Astrocyte (in vitro differentiated cells and primary cell): ENCODE results near the gene CFH.
"Not testable (repeated sequence)": the region's sequence is repeated elsewhere in the genome, so short reads cannot be mapped to it uniquely, and the experiment has no call there.

ENCODE experiments used
- EZH2 ChIP-seq: IDR thresholded peaks from 2 replicates; pipeline ENCODE4 v1.6.1; 2012; ENCODE audit warnings: mild to moderate bottlenecking, low read length, inconsistent platforms; ENCODE audit not compliant: insufficient read depth
- TF ChIP-seq, protein P1 (sequence below): IDR thresholded peaks from 2 replicates; pipeline ENCODE4 v1.5.1; 2011; ENCODE audit warnings: low read depth, mild to moderate bottlenecking, inconsistent platforms, low read length, moderate library complexity; ENCODE audit not compliant: insufficient read depth

DNA sequence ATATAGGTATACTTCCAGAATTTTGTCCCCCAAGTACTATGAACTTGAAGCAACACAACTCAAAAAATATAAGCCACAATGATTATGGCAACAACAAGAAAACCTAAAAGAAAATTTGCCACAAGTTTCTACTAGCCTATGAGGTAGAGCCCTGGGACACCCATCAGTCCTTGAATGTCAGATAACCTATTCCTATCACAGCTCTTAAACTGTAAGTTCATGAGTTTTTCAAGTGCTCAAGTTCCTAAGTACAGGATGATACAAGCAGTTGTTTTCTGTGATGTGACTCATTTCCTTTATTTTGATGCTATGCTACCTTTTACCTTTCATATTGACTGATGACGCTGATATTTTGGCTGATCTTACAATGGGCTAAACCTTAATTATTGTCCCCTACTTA, 139.4 kb downstream of the CFH start:
- TF ChIP-seq, protein P1, sequence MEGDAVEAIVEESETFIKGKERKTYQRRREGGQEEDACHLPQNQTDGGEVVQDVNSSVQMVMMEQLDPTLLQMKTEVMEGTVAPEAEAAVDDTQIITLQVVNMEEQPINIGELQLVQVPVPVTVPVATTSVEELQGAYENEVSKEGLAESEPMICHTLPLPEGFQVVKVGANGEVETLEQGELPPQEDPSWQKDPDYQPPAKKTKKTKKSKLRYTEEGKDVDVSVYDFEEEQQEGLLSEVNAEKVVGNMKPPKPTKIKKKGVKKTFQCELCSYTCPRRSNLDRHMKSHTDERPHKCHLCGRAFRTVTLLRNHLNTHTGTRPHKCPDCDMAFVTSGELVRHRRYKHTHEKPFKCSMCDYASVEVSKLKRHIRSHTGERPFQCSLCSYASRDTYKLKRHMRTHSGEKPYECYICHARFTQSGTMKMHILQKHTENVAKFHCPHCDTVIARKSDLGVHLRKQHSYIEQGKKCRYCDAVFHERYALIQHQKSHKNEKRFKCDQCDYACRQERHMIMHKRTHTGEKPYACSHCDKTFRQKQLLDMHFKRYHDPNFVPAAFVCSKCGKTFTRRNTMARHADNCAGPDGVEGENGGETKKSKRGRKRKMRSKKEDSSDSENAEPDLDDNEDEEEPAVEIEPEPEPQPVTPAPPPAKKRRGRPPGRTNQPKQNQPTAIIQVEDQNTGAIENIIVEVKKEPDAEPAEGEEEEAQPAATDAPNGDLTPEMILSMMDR, result not testable (repeated sequence)
- TF ChIP-seq EZH2, result not testable (repeated sequence)
